GM10847 (cell line): ENCODE data around the gene ARHGAP27.

Source experiments
- POLR2A ChIP-seq: IDR thresholded peaks from 2 replicates; pipeline ENCODE4 v1.6.1; 2011; ENCODE audit not compliant: insufficient read length; ENCODE audit errors: extremely low read depth

The ARHGAP27 gene

GRCh38 chr17:45364531-45365390 is 67.9 kb downstream of the ARHGAP27 start:
- TF ChIP-seq POLR2A = no peak

DNA sequence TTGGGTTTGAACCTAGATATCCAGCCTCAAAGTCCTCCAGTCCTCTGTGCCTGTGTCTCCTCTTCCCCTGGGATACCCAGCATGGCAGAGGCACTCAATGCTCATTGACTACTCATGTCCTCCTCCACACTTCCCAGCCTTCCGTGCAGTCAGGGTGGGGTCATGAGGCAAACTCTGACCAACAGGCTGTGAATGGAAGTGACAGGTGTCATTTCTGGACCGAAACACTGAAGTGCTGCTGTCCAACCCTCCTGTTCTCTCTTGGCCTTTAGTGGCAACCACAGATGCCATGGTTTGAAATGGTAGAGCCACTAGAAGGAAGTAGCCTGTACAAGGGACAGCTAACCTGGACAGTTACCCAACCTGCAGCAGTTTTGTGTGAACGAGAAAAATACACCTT is 69.2 kb downstream of the ARHGAP27 start:
- no peak for TF ChIP-seq POLR2A

GRCh38 chr17:45361976-45362375 is 70.7 kb downstream of the ARHGAP27 start:
- no peak for TF ChIP-seq POLR2A

DNA sequence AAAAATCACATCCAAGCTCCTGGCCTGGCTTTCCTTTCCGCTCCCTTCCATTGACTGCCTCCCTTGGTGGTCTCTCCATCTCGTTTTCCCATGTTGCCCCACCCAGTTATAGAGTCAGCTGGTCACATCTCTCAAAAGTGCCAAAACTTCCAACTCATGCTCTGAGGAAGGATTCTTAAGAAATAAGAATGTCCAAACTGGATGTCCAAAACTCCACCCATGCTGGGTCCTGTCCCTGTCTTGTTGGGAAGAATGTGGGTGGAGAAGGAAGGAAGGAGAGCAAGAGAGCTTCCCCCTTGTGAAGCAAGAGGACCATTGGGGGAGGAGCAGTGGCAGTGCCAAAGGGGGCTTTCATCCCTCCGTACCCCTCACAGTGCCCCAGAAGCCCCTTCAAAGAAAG is 71.2 kb downstream of the ARHGAP27 start:
- no peak for TF ChIP-seq POLR2A

GRCh38 chr17:45357364-45357997 is 75.2 kb downstream of the ARHGAP27 start:
- TF ChIP-seq POLR2A = no peak

DNA sequence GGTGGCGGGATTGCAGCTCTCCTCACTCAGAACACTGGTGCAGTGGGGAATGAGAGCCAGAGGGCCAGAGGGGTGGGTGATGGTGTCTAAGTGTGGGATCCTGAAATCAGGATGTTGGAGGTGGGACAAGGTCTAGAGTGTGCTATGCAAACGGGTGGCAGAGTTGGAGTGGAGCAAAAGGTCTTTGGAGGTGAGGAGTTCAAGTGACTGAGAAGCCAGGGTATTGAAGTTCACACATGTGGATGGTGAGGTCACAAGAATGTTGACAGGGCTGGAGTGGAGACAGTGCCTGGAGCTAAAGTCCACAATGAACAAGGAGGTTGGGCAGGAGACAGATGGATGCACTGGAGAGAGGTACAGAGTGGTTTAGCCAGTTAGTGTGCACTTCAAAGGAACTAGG is 77.6 kb downstream of the ARHGAP27 start:
- TF ChIP-seq POLR2A = no peak

DNA sequence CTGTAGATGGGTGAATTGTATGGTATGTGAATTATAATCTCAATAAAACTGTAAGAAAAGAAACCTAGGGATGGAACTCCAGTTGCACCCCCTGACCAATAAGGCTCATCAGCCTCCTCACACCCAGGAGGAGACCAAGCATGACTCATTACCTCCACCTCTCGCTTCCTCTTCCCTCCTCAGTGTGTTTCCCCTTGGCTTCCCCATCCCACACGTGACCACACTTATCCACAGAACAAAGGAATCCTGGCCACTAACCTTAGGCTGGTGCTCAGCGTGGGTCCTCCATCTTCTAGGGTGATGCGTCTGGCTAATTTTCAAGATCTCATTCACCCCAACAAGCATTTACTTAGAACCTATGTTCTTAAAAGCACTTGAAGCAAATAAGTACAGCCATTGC is 79.6 kb downstream of the ARHGAP27 start:
- no peak for TF ChIP-seq POLR2A

- TF ChIP-seq POLR2A = no peak
Measured at GRCh38 chr17:45351831-45352230, 80.8 kb downstream of the ARHGAP27 start.

- TF ChIP-seq POLR2A = no peak
Measured at GRCh38 chr17:45347444-45347843, 85.2 kb downstream of the ARHGAP27 start.

DNA sequence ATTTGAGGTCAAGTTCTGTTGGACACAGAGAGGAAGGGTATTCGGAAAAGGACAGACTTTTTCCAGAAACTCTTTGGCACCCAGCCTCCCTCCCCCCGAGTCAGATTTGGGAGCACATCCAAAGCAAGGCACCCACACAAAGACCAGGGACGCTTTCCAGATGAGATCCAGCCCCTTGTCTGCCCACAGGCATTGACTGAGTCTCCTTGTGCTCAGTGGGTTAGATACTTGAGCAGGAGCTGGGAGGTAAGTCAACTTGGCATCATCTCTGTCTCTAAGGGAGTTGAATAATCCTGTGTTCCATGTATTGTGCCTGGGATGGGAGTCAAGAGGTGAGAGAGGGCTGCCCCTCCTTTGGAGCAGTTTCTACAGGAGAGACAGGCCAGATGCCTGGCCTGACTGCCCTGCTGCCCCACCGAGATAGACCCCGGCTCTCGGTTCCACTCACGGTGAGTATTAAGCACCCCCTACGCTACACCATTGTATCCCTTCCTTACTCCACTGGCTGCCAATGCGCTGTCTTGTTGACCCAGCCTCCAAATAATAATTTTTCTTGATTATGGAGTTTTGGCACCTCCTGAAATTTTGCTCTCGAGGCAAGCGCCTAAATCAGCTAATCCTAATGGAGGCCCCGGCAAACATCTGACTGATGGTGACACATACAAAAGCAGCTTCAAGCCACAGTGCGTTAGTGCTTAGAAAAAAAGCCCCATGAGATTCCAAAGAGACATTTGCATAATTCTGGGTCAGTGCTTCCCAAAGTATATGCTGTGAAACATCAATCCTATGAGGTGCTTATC is 86.3 kb downstream of the ARHGAP27 start:
- no peak for TF ChIP-seq POLR2A

- no peak for TF ChIP-seq POLR2A
Measured at GRCh38 chr17:45345554-45346215, 87.0 kb downstream of the ARHGAP27 start.

DNA sequence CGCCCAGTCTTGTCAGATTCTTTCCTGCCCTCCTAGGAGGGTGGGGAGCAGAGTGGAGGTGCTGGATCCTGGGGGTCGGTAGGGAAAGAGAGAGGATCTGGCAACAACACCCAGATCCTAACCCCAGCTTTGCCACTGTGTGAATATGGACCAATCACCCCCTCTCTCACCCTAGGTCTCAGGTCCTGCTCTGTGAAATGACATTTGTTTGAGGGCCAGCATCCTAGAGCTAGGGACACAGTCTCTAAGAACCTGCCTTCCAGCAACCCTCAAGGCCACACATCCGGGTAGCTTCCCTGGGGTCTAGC is 87.5 kb downstream of the ARHGAP27 start:
- TF ChIP-seq POLR2A = no peak
